GM12874 (cell line): Measurements from ENCODE around the gene ITGB7.

Experiments used
- TF ChIP-seq, protein P1 (sequence below): IDR thresholded peaks from 2 replicates; pipeline ENCODE4 v1.5.1; 2011; ENCODE audit warnings: low read depth, mild to moderate bottlenecking, control low read depth, low read length, moderate library complexity; ENCODE audit not compliant: insufficient read depth

ITGB7 gene

DNA sequence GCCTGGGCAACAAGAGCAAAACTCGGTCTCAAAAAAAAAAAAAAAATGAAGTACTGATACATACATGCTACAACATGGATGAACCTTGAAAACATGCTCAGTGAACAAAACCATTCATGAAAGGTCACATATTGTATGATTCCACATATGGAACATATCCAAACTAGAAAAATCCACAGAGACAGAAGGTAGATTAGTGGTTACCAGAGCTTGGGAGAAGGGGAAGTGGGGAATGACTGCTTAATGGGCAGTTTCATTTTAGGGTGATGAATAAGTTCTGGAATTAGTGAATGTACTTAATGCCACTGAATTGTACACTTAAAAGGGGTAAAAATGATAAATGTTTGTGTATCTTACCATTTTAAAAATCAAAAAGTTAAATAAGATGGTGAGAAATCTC is 2.7 kb downstream of the ITGB7 start:
- TF ChIP-seq, protein P1, sequence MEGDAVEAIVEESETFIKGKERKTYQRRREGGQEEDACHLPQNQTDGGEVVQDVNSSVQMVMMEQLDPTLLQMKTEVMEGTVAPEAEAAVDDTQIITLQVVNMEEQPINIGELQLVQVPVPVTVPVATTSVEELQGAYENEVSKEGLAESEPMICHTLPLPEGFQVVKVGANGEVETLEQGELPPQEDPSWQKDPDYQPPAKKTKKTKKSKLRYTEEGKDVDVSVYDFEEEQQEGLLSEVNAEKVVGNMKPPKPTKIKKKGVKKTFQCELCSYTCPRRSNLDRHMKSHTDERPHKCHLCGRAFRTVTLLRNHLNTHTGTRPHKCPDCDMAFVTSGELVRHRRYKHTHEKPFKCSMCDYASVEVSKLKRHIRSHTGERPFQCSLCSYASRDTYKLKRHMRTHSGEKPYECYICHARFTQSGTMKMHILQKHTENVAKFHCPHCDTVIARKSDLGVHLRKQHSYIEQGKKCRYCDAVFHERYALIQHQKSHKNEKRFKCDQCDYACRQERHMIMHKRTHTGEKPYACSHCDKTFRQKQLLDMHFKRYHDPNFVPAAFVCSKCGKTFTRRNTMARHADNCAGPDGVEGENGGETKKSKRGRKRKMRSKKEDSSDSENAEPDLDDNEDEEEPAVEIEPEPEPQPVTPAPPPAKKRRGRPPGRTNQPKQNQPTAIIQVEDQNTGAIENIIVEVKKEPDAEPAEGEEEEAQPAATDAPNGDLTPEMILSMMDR = no peak

DNA sequence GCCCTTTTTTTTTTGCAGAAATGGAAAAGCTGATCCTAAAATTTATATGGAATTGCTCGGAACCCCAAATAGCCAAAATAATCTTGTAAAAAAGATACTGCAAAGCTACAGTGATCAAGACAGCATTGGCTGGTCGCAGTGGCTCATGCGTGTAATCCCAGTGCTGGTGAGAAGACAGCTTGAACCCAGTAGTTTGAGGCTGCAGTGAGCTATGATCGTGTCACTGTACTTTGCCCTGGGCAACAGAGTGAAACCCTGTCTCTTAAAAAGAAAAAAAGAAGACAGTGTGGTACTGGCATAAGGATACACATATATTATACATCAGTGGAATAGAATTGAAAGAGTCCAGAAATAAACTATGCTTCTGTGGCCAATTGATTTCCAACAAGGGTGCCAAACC is 5.4 kb downstream of the ITGB7 start:
- TF ChIP-seq, protein P1 = no peak

DNA sequence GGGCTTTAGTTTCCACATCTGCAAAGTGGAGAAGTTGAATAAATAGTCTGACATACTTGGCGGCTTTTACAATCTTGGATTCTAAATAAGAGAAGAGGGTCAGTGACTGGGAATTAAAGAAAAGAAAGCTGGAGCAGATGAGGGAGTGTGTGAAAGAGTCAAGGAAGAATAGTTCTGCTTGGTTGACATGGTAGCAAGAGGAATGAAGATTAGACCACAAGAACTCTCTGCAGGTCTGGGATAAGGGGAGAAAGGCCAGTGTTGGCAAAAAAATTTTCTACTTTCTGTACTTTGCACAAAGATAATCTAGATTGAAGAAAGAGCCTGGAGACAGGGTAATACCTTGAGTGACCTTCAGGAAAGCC is 5.9 kb downstream of the ITGB7 start:
- TF ChIP-seq, protein P1 = no peak

DNA sequence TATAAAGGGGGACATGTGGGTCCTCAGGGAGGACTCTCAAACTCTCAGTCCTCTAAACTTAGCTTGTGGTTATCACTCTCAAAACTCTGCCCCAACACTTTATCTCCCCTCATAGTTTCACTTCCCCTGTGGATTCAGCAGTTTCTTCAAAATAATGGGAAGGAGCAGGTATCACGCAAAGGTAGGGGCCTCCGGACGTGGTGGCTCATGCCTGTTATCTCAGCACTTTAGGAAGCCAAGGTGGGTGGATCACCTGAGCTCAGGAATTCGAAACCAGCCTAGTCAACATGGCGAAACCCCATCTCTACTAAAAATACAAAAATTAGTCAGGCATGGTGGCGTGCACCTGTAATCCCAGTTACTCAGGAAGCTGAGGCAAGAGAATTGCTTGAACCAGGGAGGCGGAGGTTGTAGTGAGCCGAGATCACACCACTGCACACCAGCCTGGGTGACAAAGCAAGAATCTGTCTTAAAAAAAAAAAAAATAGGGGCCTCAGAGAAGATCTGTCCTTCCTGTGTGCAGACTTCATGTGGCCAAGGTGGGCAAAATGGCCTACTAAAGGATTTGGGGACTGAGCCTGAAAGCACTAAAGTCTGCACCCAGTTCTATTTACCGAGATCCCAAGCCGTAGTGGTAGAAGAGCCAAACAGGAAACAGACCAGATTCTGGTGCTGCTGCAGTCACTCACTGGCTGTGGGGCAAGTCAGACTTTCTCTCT is 6.4 kb downstream of the ITGB7 start:
- TF ChIP-seq, protein P1 = no peak

DNA sequence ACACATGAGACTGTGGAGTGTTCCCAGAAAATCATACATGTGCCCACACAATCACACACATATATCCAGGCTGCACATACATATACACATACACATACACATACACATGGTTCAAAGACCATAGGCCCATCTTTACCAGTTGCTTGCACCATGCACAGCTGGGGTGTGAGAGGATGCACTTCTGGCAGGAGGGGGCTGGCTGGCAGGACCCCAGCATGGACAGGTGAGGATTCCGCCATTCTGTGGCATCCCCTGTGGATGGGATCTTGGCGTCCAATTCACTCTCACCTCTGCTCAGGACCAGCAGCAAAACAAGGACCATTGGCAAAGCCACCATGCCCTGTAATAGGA is 7.0 kb downstream of the ITGB7 start:
- TF ChIP-seq, protein P1 = no peak

DNA sequence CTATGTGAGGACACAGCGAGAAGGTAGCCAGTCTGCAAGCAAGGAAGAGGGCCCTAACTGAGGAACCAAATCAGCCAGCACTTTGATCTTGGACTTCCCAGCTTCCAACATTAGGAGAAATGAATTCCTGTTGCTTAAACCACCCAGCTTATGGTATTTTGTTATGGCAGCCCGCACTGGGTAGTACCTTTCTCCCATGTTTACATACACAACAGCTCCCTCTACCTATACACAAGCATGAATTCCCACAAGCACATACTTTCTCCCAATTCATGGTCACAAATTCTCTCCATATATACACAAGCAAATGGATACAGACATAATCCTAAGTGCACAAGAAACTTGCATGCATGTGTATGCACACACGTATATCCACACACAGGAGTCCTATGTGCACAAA is 7.4 kb downstream of the ITGB7 start:
- TF ChIP-seq, protein P1 = no peak

DNA sequence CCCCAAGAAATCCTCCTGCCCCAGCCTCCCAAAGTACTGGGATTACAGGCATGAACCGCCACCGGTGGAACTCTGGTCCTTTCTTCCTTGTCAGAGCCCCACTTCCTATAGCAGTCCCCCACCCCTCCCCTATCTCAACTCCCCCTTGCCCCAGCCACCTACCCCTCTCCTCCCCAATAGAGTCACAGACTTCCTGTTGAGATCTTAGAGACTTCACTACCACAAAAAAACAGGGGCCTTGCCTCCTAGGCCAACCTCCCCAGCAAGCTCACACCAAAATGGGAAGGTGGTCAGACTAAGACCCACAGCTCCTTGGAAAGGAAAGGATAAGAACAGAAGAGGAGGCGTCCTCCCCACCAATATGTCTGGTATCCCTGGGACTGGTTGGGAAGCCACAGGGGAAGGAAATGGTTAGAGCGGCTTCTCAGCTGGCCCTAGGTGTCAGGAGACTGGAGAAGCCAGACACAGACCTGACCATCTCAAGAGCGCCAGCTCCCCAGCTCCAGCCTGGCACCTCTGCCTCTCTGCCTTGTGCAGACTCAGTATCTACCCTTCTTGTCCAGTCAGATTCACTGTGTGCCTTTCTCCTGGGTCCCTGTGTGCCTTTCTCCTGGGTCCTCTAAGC is 8.5 kb downstream of the ITGB7 start:
- TF ChIP-seq, protein P1 = no peak
